Activated gamma-delta T cell treated with Interleukin-2 at 50 U/mL for 16 hours (primary cell): ENCODE results near the gene TMEM178A.
"Not testable (repeated sequence)": the region's sequence is repeated elsewhere in the genome, so short reads cannot be mapped to it uniquely, and the experiment has no call there.

ENCODE experiments used
- DNase-seq: peaks from one replicate; pipeline ENCODE4 v3.0.0-alpha.2; 2020

The TMEM178A gene

DNA sequence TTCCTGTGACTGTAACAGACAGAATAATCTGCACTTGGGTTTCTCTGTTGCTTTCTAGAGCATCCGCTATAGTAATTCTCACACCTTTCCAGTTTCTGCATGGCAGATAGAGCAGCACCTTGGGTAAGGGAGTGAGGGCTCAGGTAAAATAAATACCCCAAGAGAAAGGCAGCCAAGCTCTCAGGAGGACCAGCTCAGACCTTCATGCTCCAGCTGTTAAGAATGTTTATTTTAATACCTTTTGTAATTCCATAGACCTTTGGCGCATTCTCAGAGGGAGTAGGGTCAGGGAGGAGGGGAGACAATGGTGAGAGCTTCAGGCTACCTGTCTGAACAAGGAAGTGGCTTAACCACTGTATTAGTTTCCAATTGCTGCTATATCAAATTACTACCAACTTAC is 16.2 kb upstream of the TMEM178A start:
- no peak for DNase-seq

DNA sequence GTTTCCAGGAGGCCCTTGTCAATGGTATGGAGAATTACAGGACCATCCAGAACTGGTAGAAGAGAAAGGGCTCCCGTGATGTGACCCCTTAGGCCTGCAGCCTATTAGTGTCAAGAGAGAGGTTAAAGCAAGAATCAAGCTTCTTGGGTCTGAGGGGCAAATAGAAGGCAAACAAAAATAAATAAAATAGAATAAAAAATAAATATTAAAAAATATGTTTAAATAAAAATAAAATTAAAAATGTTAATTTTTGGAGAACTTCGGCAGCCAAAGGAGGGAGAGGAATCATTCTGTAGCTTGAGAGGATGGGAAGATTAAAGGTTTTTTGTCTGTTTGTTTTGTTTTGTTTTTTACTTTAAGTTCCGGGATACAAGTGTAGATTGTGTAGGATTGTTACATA is 15.2 kb upstream of the TMEM178A start:
- no peak for DNase-seq

DNA sequence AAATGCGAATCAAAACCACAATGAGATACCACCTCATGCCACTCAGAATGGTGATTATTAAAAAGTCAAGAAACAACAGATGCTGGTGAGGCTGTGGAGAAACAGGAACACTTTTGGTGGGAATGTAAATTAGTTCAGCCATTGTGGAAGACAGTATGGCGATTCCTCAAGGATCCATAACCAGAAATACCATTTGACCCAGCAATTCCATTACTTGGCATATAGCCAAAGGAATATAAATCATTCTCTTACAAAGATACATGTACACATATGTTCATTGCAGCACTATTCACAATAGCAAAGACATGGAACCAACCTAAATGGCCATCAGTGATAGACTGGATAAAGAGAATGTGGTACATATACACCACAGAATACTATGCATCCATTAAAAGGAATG is 9.5 kb upstream of the TMEM178A start:
- DNase-seq, result not testable (repeated sequence)

DNA sequence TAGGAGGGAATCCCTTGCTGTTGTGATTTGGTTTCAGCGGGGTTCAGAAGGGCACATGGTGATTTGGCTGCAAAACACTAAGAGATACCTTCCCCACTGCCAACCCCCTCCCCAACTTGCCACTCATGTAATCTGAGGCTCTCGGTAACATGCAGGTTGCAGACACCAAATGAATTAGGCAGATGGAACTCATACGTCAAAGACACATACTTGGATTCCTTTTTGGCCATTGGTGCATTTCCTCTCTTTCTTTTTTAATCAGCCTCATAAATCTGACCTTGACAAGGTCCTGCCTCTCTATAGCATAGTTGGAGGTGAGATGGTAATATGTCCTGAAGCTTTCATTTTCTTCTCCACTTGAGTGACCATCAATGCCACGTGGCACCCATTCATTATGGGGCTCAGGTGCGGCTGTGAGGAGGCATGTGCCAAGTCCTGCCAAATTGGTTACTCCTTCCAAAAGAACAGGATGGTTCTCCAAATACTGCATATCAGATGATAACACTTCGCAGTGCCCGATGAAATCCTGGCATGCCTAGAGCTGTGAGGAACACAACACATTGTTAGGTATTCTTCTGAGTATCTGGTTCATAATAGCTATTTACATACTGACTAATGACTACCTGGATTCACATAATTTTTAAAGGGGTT is 8.3 kb upstream of the TMEM178A start:
- no peak for DNase-seq

DNA sequence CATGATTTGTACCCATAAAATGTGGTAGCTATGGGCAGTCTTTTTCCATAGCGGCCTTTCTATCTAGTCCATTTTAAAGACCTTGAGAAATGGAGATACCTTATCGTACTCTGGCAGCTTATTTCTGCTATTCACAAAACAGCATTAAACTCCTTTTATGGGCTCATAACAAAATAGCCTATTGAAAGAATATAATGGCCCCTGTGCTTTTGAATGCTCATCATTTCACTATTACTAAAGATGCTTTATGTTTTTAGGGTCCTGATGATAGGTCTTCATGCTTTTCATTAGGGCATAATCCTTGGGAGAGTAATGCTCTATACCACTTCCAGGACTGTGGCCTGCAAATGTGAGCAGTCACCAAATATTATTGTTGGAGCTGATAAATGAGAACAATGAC is 7.3 kb upstream of the TMEM178A start:
- DNase-seq, result no peak

GRCh38 chr2:39659765-39660611 is 5.7 kb upstream of the TMEM178A start:
- no peak for DNase-seq

DNA sequence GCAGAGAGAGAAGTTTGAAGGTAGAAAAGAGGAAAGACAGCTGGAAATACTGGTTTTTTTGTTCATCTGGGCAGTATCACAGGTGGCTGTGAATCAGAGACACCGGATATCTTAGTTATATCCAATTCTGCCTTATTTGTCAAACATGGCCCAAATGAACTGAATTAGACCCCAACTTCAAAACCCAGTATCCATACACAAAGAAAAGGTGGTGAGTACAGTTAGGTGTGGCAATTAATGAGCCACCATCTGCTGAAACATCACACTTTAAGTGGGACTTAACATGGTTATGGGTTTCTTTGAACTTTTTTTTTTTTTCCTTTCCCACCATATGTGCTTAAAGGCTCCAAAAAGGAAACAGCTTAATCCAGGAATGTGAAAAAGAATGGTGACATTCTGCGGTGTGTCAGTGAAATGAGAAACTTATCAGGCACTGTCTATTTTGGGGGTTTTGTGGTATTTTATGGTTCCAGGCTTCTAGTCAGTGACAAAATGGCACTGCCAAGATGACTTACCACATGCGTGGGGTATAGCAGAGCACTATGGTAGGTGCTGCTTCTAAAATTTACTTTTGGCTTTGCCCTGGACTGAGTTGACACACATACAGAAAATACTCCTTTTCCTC is 5.0 kb upstream of the TMEM178A start:
- DNase-seq, result no peak

- no peak for DNase-seq
These were observed 3.9 kb upstream of the TMEM178A start for GRCh38 chr2:39661826-39662225.

GRCh38 chr2:39663187-39663930 is 2.4 kb upstream of the TMEM178A start:
- DNase-seq, result no peak

- DNase-seq, result no peak
These were observed 1.4 kb upstream of the TMEM178A start for GRCh38 chr2:39664232-39664887.

- DNase-seq, result no peak
These were observed 677 bp upstream of the TMEM178A start for GRCh38 chr2:39664888-39665591.

GRCh38 chr2:39666491-39667101 is 879 bp downstream of the TMEM178A start:
- DNase-seq, result no peak

DNA sequence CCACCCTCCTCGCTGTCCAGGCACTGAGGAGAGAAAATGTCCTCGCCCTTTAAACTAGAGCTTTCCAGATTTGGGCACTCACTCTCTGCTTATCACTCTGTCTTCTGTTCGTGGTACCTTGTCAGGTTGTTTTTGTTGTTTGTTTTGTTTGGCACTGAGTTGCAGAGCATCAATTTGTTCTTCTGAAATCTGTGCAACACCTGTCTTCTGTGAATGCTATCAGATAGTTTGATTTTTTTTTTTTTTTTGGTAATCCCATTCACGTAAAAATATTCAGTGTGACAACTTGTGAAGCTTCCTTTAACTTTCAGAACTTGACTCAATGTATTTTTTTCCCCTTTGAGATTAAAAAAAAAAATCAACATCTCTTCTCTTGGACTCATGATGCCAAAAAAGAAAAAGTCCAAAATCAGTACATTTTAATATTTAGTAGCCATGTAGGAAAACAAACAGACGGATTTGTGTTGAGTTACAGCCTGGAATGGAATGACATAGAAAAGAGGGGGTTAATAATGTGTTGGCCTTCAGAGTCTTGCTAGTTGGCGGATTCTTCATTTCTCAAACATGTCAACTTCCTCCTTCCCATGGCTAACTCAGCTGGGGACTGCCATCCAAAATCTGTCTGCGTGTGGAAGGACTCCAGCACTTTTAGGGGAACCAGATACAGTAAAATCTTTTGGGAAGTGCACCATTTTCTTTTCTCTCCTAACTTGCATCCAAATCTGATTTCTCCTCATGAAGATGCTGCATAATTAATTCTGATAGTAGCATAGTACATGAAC is 1.6 kb downstream of the TMEM178A start:
- DNase-seq, result no peak

DNA sequence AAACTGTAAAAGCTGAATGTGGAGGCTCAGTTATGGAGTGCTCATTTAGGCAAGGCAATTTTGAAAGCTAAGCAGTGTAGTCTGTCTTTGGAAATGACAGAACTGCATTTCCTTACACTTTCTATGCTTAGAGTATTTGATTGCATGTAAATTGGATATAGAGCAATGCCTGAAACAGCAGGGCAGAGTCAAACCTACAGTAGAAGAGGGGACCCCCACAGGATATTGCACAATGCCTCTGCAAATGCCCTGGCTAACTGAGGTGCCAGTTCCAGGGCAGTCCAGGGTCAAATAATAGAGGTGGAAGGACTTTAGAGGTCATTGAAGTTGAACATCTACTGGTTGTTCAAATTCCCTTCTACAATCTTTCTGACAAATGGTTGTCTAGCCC is 2.2 kb downstream of the TMEM178A start:
- DNase-seq, result no peak

GRCh38 chr2:39668576-39669080 is 2.9 kb downstream of the TMEM178A start:
- no peak for DNase-seq

DNA sequence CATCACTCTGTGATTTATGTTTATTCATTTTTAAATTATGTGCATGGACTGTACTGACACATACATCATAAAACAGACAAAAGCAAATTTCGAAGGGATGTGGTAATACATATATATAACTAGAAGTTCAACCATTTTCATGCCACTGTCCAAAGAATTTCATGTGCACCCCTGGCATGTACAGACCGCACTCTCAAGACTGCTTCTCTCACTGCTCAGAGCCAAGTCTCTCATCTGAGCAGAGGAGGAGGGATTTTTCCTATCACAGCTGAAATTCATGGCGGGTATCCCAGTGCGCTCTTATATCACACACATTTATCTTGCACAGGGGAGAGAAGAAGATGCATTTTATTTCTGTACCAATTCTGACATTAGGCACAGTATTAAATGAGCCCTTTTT is 5.9 kb downstream of the TMEM178A start:
- no peak for DNase-seq

DNA sequence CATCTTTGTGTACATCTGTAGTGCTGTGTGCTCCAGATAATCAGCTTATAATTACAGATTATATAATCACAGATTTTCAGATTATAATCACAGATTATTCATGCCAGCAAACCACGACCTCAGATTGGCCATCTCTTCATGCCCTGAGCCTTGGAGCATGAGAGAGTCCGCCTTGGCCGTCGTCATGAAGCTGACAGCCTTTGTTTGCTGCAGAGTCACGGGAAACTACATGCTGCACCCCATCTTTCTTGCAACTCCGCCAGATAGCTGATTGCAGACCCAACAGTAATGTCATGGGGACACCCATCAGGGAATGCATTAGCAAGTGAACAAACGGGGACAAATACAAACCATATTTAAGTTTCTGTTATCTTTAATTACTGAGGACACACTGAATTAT is 7.3 kb downstream of the TMEM178A start:
- no peak for DNase-seq

DNA sequence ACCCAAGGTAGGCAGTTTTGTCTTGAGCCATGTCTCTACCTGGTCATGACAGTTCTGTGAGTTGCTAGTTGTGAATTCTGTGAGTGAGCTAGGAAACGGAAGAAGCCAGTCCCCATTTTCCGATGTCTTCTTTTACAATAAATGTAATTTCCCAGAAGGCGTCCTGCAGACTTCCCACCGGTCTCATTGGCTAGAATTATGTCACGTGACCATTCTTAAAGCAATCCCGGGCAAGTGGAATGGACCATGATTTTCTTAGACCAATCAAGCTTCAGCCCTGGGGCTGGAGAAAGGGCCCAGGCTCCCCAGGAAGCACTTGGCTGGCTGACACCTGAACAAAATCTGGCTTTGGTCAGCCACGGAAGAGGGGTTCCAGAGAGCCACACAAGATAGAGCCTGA is 10.6 kb downstream of the TMEM178A start:
- DNase-seq, result no peak

- DNase-seq, result no peak
These were observed 12.5 kb downstream of the TMEM178A start for GRCh38 chr2:39678170-39678569.

- DNase-seq, result no peak
These were observed 14.1 kb downstream of the TMEM178A start for GRCh38 chr2:39679805-39680204.
